GM19238 (cell line): ENCODE results near the gene TPD52L2.
"Not testable (repeated sequence)": the region's sequence is repeated elsewhere in the genome, so short reads cannot be mapped to it uniquely, and the experiment has no call there.

Source experiments
- DNase-seq: peaks from one replicate; pipeline ENCODE4 v3.0.0; 2011; ENCODE audit warnings: low spot score; ENCODE audit not compliant: insufficient read length

TPD52L2 gene

GRCh38 chr20:63855363-63856097, 9.5 kb upstream of the TPD52L2 start:
- no peak for DNase-seq

GRCh38 chr20:63856098-63856511, 9.0 kb upstream of the TPD52L2 start:
- no peak for DNase-seq

- no peak for DNase-seq
These were observed 7.2 kb upstream of the TPD52L2 start for GRCh38 chr20:63857764-63858392.

- no peak for DNase-seq
These were observed 6.5 kb upstream of the TPD52L2 start for GRCh38 chr20:63858393-63859165.

- DNase-seq = no peak
These were observed 5.8 kb upstream of the TPD52L2 start for GRCh38 chr20:63859166-63859699.

- DNase-seq = no peak
These were observed 4.6 kb upstream of the TPD52L2 start for GRCh38 chr20:63860325-63861051.

- no peak for DNase-seq
These were observed 3.6 kb upstream of the TPD52L2 start, which contains the start of gene ABHD16B for GRCh38 chr20:63861365-63861934. Gene ABHD16B, plus strand, starts transcription at chr20:63861498. Its CDS starts 43 bp downstream, at chr20:63861541.

- DNase-seq = no peak
These were observed 2.8 kb upstream of the TPD52L2 start for GRCh38 chr20:63861981-63862901.

GRCh38 chr20:63863021-63863797, 1.9 kb upstream of the TPD52L2 start:
- no peak for DNase-seq

GRCh38 chr20:63863798-63864544, 1.1 kb upstream of the TPD52L2 start:
- DNase-seq = peak; percentile 95

GRCh38 chr20:63864545-63864977, 509 bp upstream of the TPD52L2 start:
- no peak for DNase-seq

- DNase-seq = not testable (repeated sequence)
These were observed 2.0 kb downstream of the TPD52L2 start for GRCh38 chr20:63867042-63867441.

GRCh38 chr20:63868264-63868663, 3.2 kb downstream of the TPD52L2 start:
- DNase-seq = no peak

- DNase-seq = no peak
These were observed 8.5 kb downstream of the TPD52L2 start for GRCh38 chr20:63873477-63873971.

- DNase-seq = not testable (repeated sequence)
These were observed 9.2 kb downstream of the TPD52L2 start for GRCh38 chr20:63874241-63874640.

GRCh38 chr20:63876489-63877036, 11.5 kb downstream of the TPD52L2 start:
- DNase-seq = no peak

GRCh38 chr20:63877755-63878470, 12.8 kb downstream of the TPD52L2 start:
- no peak for DNase-seq
